ENCODE measurements around the gene TUBA3D.
"Not testable (repeated sequence)": the region's sequence is repeated elsewhere in the genome, so short reads cannot be mapped to it uniquely, and the experiment has no call there.

GRCh38 chr2:131511291-131511968 lies 35.5 kb downstream of the TUBA3D start:
- TF ChIP-seq CTCF (IDR thresholded peaks at IDR 0.05; ENCODE audit: insufficient read depth, low read length, poor library complexity, severe bottlenecking); EZH2phosphoT487 (conservative IDR thresholded peaks at IDR 0.05; ENCODE audit: low read length): not testable (repeated sequence)

Measured in SU-DHL-6 (cell line).